ENCODE measurements around the gene ABCA5. TPM values are rescaled to one million over a fixed set of nuclear protein-coding genes. Genes with fewer than 3 reads are reported as not detected.

The ABCA5 gene
- total RNA-seq, 3 donors from 2014 or later, result 88.8 to 152 (median 93.1) TPM

DNA sequence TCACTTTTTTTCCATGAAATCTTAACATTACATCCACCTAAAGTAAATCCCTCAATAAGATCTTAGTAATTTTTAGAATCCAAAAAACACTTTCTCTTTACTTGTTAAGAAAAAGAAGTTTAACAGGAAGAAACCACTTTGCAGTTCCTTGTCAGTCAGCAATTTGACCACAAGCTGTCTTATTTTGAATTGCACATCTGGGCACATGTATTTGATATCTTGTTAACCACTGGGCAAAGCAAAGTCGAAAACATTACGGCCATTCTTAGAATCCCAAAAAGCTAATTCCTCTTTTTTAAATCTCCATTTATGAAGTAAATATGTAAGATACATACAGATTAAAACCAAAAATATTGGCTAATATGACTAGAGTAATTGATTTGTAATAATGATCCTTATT lies 99.4 kb downstream of the ABCA5 start:
- TF ChIP-seq POLR2AphosphoS5 (IDR thresholded peaks at IDR 0.05) (no peak), POLR2A (IDR thresholded peaks at IDR 0.05) (no peak)
- TF ChIP-seq, protein P1, sequence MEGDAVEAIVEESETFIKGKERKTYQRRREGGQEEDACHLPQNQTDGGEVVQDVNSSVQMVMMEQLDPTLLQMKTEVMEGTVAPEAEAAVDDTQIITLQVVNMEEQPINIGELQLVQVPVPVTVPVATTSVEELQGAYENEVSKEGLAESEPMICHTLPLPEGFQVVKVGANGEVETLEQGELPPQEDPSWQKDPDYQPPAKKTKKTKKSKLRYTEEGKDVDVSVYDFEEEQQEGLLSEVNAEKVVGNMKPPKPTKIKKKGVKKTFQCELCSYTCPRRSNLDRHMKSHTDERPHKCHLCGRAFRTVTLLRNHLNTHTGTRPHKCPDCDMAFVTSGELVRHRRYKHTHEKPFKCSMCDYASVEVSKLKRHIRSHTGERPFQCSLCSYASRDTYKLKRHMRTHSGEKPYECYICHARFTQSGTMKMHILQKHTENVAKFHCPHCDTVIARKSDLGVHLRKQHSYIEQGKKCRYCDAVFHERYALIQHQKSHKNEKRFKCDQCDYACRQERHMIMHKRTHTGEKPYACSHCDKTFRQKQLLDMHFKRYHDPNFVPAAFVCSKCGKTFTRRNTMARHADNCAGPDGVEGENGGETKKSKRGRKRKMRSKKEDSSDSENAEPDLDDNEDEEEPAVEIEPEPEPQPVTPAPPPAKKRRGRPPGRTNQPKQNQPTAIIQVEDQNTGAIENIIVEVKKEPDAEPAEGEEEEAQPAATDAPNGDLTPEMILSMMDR (IDR thresholded peaks at IDR 0.05), result no peak
- Histone ChIP-seq H3K9me3 (peaks cover 0 to 6% of the 10 kb centered on the region in 2 donors), H3K36me3 (no peaks in the 10 kb centered on the region), H3K27me3 (no peaks in the 10 kb centered on the region), H3K27ac (peak overlapping the region; percentile 23 to 57), H3K4me1 (no peaks in the 10 kb centered on the region), H3K4me3 (peak overlapping the region; percentile 24 to 57 (median 28))
- intact Hi-C loops (cut with DNase I; ENCODE audit: low total_unique reads), result no loop called here
- no peak for DNase-seq (ENCODE audit: low spot score in 2 of 2)

DNA sequence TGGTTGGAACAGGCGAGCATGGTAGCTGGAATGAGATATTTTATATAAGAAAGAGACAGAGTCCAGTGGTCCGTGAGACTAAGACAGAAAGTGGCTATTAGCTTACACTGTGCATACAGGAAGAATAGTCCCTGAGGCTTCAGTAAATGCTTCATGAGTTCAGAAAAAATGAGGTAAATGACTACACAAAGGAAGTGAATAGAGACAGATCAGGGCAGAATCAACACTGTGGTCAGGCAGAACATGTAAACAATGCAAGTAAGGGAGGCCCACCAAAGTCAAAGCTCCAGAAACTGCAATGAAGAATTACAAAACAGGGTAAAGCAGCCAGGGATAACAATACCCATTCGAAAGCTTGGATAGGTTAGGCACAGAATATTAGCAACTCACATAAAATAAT lies 103.1 kb downstream of the ABCA5 start:
- intact Hi-C loops (cut with DNase I; ENCODE audit: low total_unique reads), result no loop called here
- Histone ChIP-seq H3K9me3 (no peaks in the 10 kb centered on the region), H3K36me3 (peaks cover under 1% of the 10 kb centered on the region), H3K27ac (peak overlapping the region in 1 of 2 donors; percentile 25), H3K4me3 (peak overlapping the region in 2 of 3 donors; percentile 15 to 40), H3K27me3 (no peaks in the 10 kb centered on the region), H3K4me1 (no peaks in the 10 kb centered on the region)
- DNase-seq (ENCODE audit: low spot score in 2 of 2), result no peak
- TF ChIP-seq POLR2AphosphoS5 (IDR thresholded peaks at IDR 0.05) (no peak), POLR2A (IDR thresholded peaks at IDR 0.05) (no peak)
- TF ChIP-seq, protein P1 (IDR thresholded peaks at IDR 0.05), result no peak

DNA sequence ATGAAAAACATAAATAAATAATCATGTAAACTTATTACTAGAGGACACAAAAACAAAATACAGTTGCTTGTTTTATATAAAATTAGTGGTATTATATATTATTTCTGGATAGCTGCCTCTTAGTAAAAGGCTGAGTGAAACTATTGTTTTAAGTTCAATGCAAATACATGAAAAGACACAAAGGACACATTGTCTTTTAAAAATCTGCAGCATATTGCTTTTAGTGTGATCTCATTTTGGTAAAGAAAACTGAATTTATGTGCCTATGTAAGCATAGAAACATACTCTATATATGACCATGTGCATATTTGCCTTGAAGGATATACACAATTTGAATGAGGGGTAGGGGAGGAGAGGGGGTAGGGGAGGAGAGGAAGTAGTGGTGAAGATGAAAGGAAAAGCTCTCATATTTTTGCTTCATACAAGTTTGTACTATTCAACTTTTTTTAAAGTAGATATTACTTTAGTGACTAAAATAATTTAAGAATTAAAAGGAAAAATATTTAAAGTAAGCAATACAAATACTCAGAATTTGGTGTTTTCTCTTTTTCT lies 104.2 kb downstream of the ABCA5 start:
- Histone ChIP-seq H3K36me3 (peaks cover 3% of the 10 kb centered on the region), H3K4me1 (no peaks in the 10 kb centered on the region), H3K4me3 (no peak overlapping the region), H3K27me3 (no peaks in the 10 kb centered on the region), H3K27ac (no peak overlapping the region), H3K9me3 (no peaks in the 10 kb centered on the region)
- intact Hi-C loops (cut with DNase I; ENCODE audit: low total_unique reads), result no loop called here
- no peak for DNase-seq (ENCODE audit: low spot score in 2 of 2)
- TF ChIP-seq, protein P1 (IDR thresholded peaks at IDR 0.05), result no peak
- TF ChIP-seq POLR2A (IDR thresholded peaks at IDR 0.05) (no peak), POLR2AphosphoS5 (IDR thresholded peaks at IDR 0.05) (no peak)

DNA sequence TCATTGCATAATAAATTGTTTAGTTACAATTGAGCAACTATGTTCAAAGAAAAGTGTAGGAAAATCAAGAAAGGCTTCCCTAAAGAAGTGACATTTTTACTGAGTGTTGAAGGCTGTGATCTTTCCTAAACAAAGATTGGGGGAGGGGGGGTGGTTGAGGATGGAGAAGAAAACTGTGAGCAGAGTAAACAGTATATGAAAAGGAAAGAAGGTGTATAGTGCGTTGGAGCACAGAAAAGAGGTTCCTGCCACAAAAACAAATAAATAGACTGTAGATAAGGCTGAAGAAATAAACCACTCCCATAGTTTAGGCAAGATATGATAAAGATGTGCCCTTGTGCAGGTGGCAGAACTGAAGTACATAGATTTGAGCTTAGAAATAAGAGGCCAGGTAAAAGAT lies 106.8 kb downstream of the ABCA5 start:
- Histone ChIP-seq H3K27me3 (no peaks in the 10 kb centered on the region), H3K36me3 (peaks cover 3% of the 10 kb centered on the region), H3K27ac (no peak overlapping the region), H3K4me1 (no peaks in the 10 kb centered on the region), H3K9me3 (no peaks in the 10 kb centered on the region), H3K4me3 (no peak overlapping the region)
- intact Hi-C loops (cut with DNase I; ENCODE audit: low total_unique reads), result no loop called here
- TF ChIP-seq POLR2A (IDR thresholded peaks at IDR 0.05), result no peak
- no peak for DNase-seq (ENCODE audit: low spot score in 2 of 2)

DNA sequence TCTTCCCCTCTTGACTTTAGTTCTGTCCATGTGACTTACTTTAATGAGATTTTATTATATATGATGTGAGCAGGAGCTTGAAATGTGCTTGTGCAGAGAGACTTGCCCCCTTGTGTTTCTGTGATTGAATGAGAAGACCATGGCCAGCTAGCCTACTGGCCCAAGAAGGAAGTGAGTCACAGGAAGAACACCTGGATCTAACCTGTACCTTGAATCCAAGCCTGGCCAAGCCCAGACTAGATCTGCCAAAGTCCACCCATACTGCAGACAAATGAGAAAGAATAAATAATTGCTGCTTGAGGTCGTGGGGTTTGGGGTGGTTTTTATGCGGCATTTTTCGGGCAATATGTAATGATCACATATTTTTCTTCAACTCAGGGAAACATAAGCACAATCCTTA lies 107.9 kb downstream of the ABCA5 start:
- peaks cover 3% of the 10 kb centered on the region for H3K36me3 ChIP-seq
- no peaks in the 10 kb centered on the region for H3K27me3 ChIP-seq
- intact Hi-C loops (cut with DNase I; ENCODE audit: low total_unique reads), result no loop called here
- no peak for TF ChIP-seq POLR2AphosphoS5 (IDR thresholded peaks at IDR 0.05)
- TF ChIP-seq, protein P1 (IDR thresholded peaks at IDR 0.05), result no peak
- TF ChIP-seq POLR2A (IDR thresholded peaks at IDR 0.05), result no peak
- no peak overlapping the region for H3K27ac ChIP-seq
- H3K9me3 ChIP-seq, result no peaks in the 10 kb centered on the region
- no peak overlapping the region for H3K4me3 ChIP-seq
- no peak for DNase-seq (ENCODE audit: low spot score in 2 of 2)
- H3K4me1 ChIP-seq, result no peaks in the 10 kb centered on the region
